DOHH2 (cell line): ENCODE measurements around the gene EVC2.

Source experiments
- H3F3A ChIP-seq: fragments of 200-600 bp; sonication (generic), shearing (Covaris generic); 2 replicates; pipeline ENCODE4 v1.6.0; 2016; ENCODE audit warnings: antibody characterized with exemption, mild to moderate bottlenecking; ENCODE audit not compliant: control insufficient read depth, insufficient read depth
- H3K27ac ChIP-seq: fragments of 200-600 bp; sonication (generic); 2 replicates; pipeline ENCODE4 v1.5.1; 2014; ENCODE audit warnings: low read depth, mild to moderate bottlenecking, low read length, moderate library complexity
- H3K27me3 ChIP-seq: fragments of 200-600 bp; sonication (generic); 2 replicates; pipeline ENCODE4 v1.6.1; 2014; ENCODE audit warnings: mild to moderate bottlenecking, low read length, mixed read lengths; ENCODE audit not compliant: control insufficient read depth
- H3K36me3 ChIP-seq: fragments of 200-600 bp; sonication (generic); 2 replicates; pipeline ENCODE4 v1.6.1; 2014; ENCODE audit warnings: mild to moderate bottlenecking, low read length, moderate library complexity, mixed read lengths; ENCODE audit not compliant: control insufficient read depth
- H3K4me1 ChIP-seq: fragments of 200-600 bp; sonication (generic); 2 replicates; pipeline ENCODE4 v1.6.1; 2014; ENCODE audit warnings: mild to moderate bottlenecking, low read length, mixed read lengths; ENCODE audit not compliant: control insufficient read depth
- H3K4me2 ChIP-seq: fragments of 200-600 bp; sonication (generic); 2 replicates; pipeline ENCODE4 v1.6.0; 2014; ENCODE audit warnings: mild to moderate bottlenecking, low read length, moderate library complexity
- H3K4me3 ChIP-seq: fragments of 200-600 bp; sonication (generic); 2 replicates; pipeline ENCODE4 v1.5.1; 2014; ENCODE audit warnings: mild to moderate bottlenecking, low read length, mixed read lengths
- H3K79me2 ChIP-seq: fragments of 200-600 bp; sonication (generic); 2 replicates; pipeline ENCODE4 v1.6.1; 2014; ENCODE audit warnings: mild to moderate bottlenecking, low read length, mixed read lengths; ENCODE audit not compliant: control insufficient read depth
- H3K9me2 ChIP-seq: fragments of 200-600 bp; sonication (generic); replicated peaks from 2 replicates; pipeline ENCODE4 v1.6.1; 2014; ENCODE audit warnings: mild to moderate bottlenecking, low read length, mixed read lengths; ENCODE audit not compliant: control insufficient read depth
- H3K9me3 ChIP-seq: fragments of 200-600 bp; sonication (generic); 2 replicates; pipeline ENCODE4 v1.6.1; 2014; ENCODE audit warnings: antibody characterized with exemption, low read length, mixed read lengths; ENCODE audit not compliant: control insufficient read depth, insufficient read depth
- H4K20me1 ChIP-seq: fragments of 200-600 bp; sonication (generic); 2 replicates; pipeline ENCODE4 v1.6.0; 2014; ENCODE audit warnings: low read depth, mild to moderate bottlenecking, antibody characterized with exemption, low read length, moderate library complexity; ENCODE audit not compliant: control insufficient read depth, insufficient read depth
- CTCF ChIP-seq: fragments of 200-600 bp; sonication (generic); IDR thresholded peaks from one replicate; pipeline ENCODE4 v1.5.1; 2014; ENCODE audit warnings: antibody characterized with exemption, mild to moderate bottlenecking, low read depth, low read length; ENCODE audit not compliant: poor library complexity, severe bottlenecking
- EZH2phosphoT487 ChIP-seq: fragments of 200-600 bp; sonication (generic); IDR thresholded peaks from 2 replicates; pipeline ENCODE4 v1.6.1; 2017; ENCODE audit warnings: borderline replicate concordance, mild to moderate bottlenecking, antibody characterized with exemption, low read length, moderate library complexity, mixed read lengths

The EVC2 gene

GRCh38 chr4:5622596-5622995 is 85.8 kb downstream of the EVC2 start:
- H3K4me3 ChIP-seq: no peak overlapping the region
- H3K36me3 ChIP-seq: no peaks in the 10 kb centered on the region
- no peaks in the 10 kb centered on the region for H3K9me2 ChIP-seq
- H3K79me2 ChIP-seq: no peaks in the 10 kb centered on the region
- no peaks in the 10 kb centered on the region for H4K20me1 ChIP-seq
- no peak overlapping the region for H3K4me2 ChIP-seq
- H3K4me1 ChIP-seq: no peaks in the 10 kb centered on the region
- no peak for TF ChIP-seq CTCF
- no peak for TF ChIP-seq EZH2phosphoT487
- H3K27me3 ChIP-seq: no peaks in the 10 kb centered on the region
- no peaks in the 10 kb centered on the region for H3F3A ChIP-seq
- H3K27ac ChIP-seq: no peak overlapping the region
- H3K9me3 ChIP-seq: no peaks in the 10 kb centered on the region

GRCh38 chr4:5619913-5620625 is 88.3 kb downstream of the EVC2 start:
- Histone ChIP-seq H3K36me3 (no peaks in the 10 kb centered on the region), H3F3A (no peaks in the 10 kb centered on the region), H3K79me2 (no peaks in the 10 kb centered on the region), H3K27me3 (no peaks in the 10 kb centered on the region), H3K4me2 (no peak overlapping the region), H3K27ac (no peak overlapping the region), H3K4me1 (no peaks in the 10 kb centered on the region), H3K9me2 (no peaks in the 10 kb centered on the region), H4K20me1 (no peaks in the 10 kb centered on the region), H3K9me3 (no peaks in the 10 kb centered on the region), H3K4me3 (no peak overlapping the region)
- TF ChIP-seq EZH2phosphoT487: no peak
- TF ChIP-seq CTCF: no peak

- H3F3A ChIP-seq: no peaks in the 10 kb centered on the region
- no peaks in the 10 kb centered on the region for H3K4me1 ChIP-seq
- H3K9me3 ChIP-seq: no peaks in the 10 kb centered on the region
- no peak overlapping the region for H3K4me3 ChIP-seq
- no peaks in the 10 kb centered on the region for H3K27me3 ChIP-seq
- TF ChIP-seq EZH2phosphoT487: no peak
- TF ChIP-seq CTCF: no peak
- no peaks in the 10 kb centered on the region for H4K20me1 ChIP-seq
- no peak overlapping the region for H3K27ac ChIP-seq
- no peak overlapping the region for H3K4me2 ChIP-seq
- H3K36me3 ChIP-seq: no peaks in the 10 kb centered on the region
- no peaks in the 10 kb centered on the region for H3K9me2 ChIP-seq
- H3K79me2 ChIP-seq: no peaks in the 10 kb centered on the region
Observed at GRCh38 chr4:5618051-5618960, 90.1 kb downstream of the EVC2 start.
